H9 (cell line): ENCODE results near the gene SLC24A2. TPM values are rescaled to one million over a fixed set of nuclear protein-coding genes. Genes with fewer than 3 reads are reported as not detected.

ENCODE experiments used
- DNase-seq: peaks from one replicate; pipeline ENCODE4 v3.0.0-alpha.2; 2017
- H2AFZ ChIP-seq: one replicate; pipeline ENCODE4 v1.6.1; 2013; ENCODE audit warnings: mild to moderate bottlenecking, low read length, control low read depth, moderate library complexity
- H2AK5ac ChIP-seq: 2 replicates; pipeline ENCODE4 v1.6.1; 2013; ENCODE audit warnings: low read length, control low read depth, mixed read lengths; ENCODE audit not compliant: insufficient read length
- H2BK120ac ChIP-seq: one replicate; pipeline ENCODE4 v1.6.1; 2013; ENCODE audit warnings: low read depth, mild to moderate bottlenecking, low read length, control low read depth, inconsistent platforms; ENCODE audit not compliant: poor library complexity, severe bottlenecking
- H2BK12ac ChIP-seq: 2 replicates; pipeline ENCODE4 v1.6.1; 2013; ENCODE audit warnings: low read length, control low read depth, mixed read lengths, low read depth; ENCODE audit not compliant: insufficient read length
- H2BK15ac ChIP-seq: 2 replicates; pipeline ENCODE4 v1.6.1; 2013; ENCODE audit warnings: low read depth, low read length, control low read depth
- H2BK20ac ChIP-seq: one replicate; pipeline ENCODE4 v1.6.1; 2013; ENCODE audit warnings: low read depth, mild to moderate bottlenecking, low read length, control low read depth, inconsistent platforms; ENCODE audit not compliant: poor library complexity, severe bottlenecking
- H2BK5ac ChIP-seq: 2 replicates; pipeline ENCODE4 v1.6.1; 2013; ENCODE audit warnings: low read length, control low read depth, mixed read lengths; ENCODE audit not compliant: insufficient read length
- H3K14ac ChIP-seq: 2 replicates; pipeline ENCODE4 v1.6.1; 2013; ENCODE audit warnings: low read length, control low read depth; ENCODE audit not compliant: insufficient read depth
- H3K18ac ChIP-seq: 2 replicates; pipeline ENCODE4 v1.6.1; 2013; ENCODE audit warnings: low read depth, mild to moderate bottlenecking, mixed read lengths, low read length, control low read depth; ENCODE audit not compliant: insufficient read length
- H3K23ac ChIP-seq: 2 replicates; pipeline ENCODE4 v1.6.1; 2013; ENCODE audit warnings: low read length, control low read depth, mixed read lengths, low read depth; ENCODE audit not compliant: insufficient read length
- H3K23me2 ChIP-seq: 2 replicates; pipeline ENCODE4 v1.6.1; 2013; ENCODE audit warnings: low read depth, mild to moderate bottlenecking, mixed read lengths, low read length, control low read depth; ENCODE audit not compliant: insufficient read length, poor library complexity, severe bottlenecking
- H3K27ac ChIP-seq: 2 replicates; pipeline ENCODE4 v1.5.1; 2013; ENCODE audit warnings: low read length, control low read depth, mixed read lengths, low read depth; ENCODE audit not compliant: insufficient read length
- H3K27me3 ChIP-seq: 2 replicates; pipeline ENCODE4 v1.6.1; 2013; ENCODE audit warnings: low read length, control low read depth, inconsistent platforms; ENCODE audit not compliant: insufficient read depth
- H3K4ac ChIP-seq: 2 replicates; pipeline ENCODE4 v1.6.1; 2013; ENCODE audit warnings: low read depth, mild to moderate bottlenecking, control low read depth, inconsistent platforms, low read length, moderate library complexity
- H3K4me1 ChIP-seq: 2 replicates; pipeline ENCODE4 v1.6.1; 2013; ENCODE audit warnings: low read length, control low read depth, inconsistent platforms; ENCODE audit not compliant: insufficient read depth
- H3K4me2 ChIP-seq: 2 replicates; pipeline ENCODE4 v1.6.1; 2013; ENCODE audit warnings: low read length, control low read depth, mixed read lengths; ENCODE audit not compliant: insufficient read length, insufficient read depth
- H3K56ac ChIP-seq: 2 replicates; pipeline ENCODE4 v1.6.1; 2013; ENCODE audit warnings: low read depth, mild to moderate bottlenecking, mixed read lengths, low read length, control low read depth; ENCODE audit not compliant: insufficient read length
- H3K79me1 ChIP-seq: 2 replicates; pipeline ENCODE4 v1.6.1; 2013; ENCODE audit warnings: low read depth, mild to moderate bottlenecking, moderate library complexity, low read length, control low read depth, inconsistent platforms; ENCODE audit not compliant: insufficient read depth, poor library complexity, severe bottlenecking
- H3K79me2 ChIP-seq: 2 replicates; pipeline ENCODE4 v1.6.1; 2013; ENCODE audit warnings: low read length, control low read depth, inconsistent platforms; ENCODE audit not compliant: insufficient read depth
- H3K9ac ChIP-seq: 2 replicates; pipeline ENCODE4 v1.6.1; 2013; ENCODE audit warnings: low read length, control low read depth, mixed read lengths; ENCODE audit not compliant: insufficient read length; ENCODE audit errors: extremely low read depth
- H3K9me3 ChIP-seq: one replicate; pipeline ENCODE4 v1.6.1; 2013; ENCODE audit warnings: low read depth, low read length, inconsistent platforms; ENCODE audit not compliant: control insufficient read depth
- H3T11ph ChIP-seq: one replicate; pipeline ENCODE4 v1.6.1; 2013; ENCODE audit warnings: mild to moderate bottlenecking, low read length, control low read depth, inconsistent platforms
- H4K20me1 ChIP-seq: one replicate; pipeline ENCODE4 v1.6.1; 2013; ENCODE audit not compliant: control insufficient read depth, insufficient read length, insufficient read depth
- H4K5ac ChIP-seq: 2 replicates; pipeline ENCODE4 v1.6.1; 2013; ENCODE audit warnings: low read depth, mild to moderate bottlenecking, mixed read lengths, low read length, control low read depth; ENCODE audit not compliant: insufficient read length
- H4K8ac ChIP-seq: replicated peaks from 2 replicates; pipeline ENCODE4 v1.6.1; 2013; ENCODE audit warnings: low read length, control low read depth, mixed read lengths, low read depth; ENCODE audit not compliant: insufficient read length
- H4K91ac ChIP-seq: 2 replicates; pipeline ENCODE4 v1.6.1; 2013; ENCODE audit warnings: low read depth, mild to moderate bottlenecking, moderate library complexity, mixed read lengths, low read length, control low read depth; ENCODE audit not compliant: insufficient read length
- H3K27ac Mint-ChIP-seq, 3 experiments: 2 replicates in 2 of 3; 3 replicates in 1 of 3; pipeline ENCODE4 v1.8.0; 2020 to 2021; ENCODE audit warnings: mixed read lengths in 3 of 3, mild to moderate bottlenecking in 1 of 3, moderate library complexity in 1 of 3
- H3K27me3 Mint-ChIP-seq: 2 replicates; pipeline ENCODE4 v1.8.0; 2021; ENCODE audit warnings: low read depth, mild to moderate bottlenecking, moderate library complexity, mixed read lengths
- H3K36me3 Mint-ChIP-seq, 3 experiments: 2 replicates in 2 of 3; 3 replicates in 1 of 3; pipeline ENCODE4 v1.8.0; 2020 to 2021; ENCODE audit warnings: low read depth in 3 of 3, mixed read lengths in 3 of 3; ENCODE audit not compliant: insufficient read depth in 1 of 3
- H3K4me1 Mint-ChIP-seq, 2 experiments: 2 replicates each; pipeline ENCODE4 v1.8.0; 2020; ENCODE audit warnings: mixed read lengths in 2 of 2
- H3K4me3 Mint-ChIP-seq, 2 experiments: 2 replicates in 1 of 2; 3 replicates in 1 of 2; pipeline ENCODE4 v1.8.0; 2020 to 2021; ENCODE audit warnings: mild to moderate bottlenecking in 2 of 2, mixed read lengths in 2 of 2, moderate library complexity in 1 of 2
- H3K9me3 Mint-ChIP-seq, 2 experiments: 2 replicates in 1 of 2; 3 replicates in 1 of 2; pipeline ENCODE4 v1.8.0; 2020; ENCODE audit warnings: mild to moderate bottlenecking in 2 of 2, mixed read lengths in 2 of 2, moderate library complexity in 1 of 2
- WGBS: extraction: QIAGEN DNeasy Blood & Tissue Kit; methylation state at CpG from one replicate; pipeline ENCODE4 v1.1.7; 2013; ENCODE audit warnings: missing lambda C conversion rate, low lambda C conversion rate, mixed read lengths; ENCODE audit not compliant: insufficient read length; ENCODE audit errors: extremely low coverage; 5-methylcytosine and 5-hydroxymethylcytosine counted together
- total RNA-seq: library from RNA; stranded (reverse); gene quantifications from 2 replicates; pipeline ENCODE4 v1.2.1, GENCODE V29; 2021
- TF ChIP-seq, protein P1 (sequence below): fragments of 200-600 bp; sonication (generic); conservative IDR thresholded peaks from 3 replicates; pipeline ENCODE4 v1.8.0; 2021; ENCODE audit warnings: antibody characterized with exemption, mild to moderate bottlenecking

The SLC24A2 gene
- total RNA-seq, 1 experiment from 2014 or later, result 6.2 TPM

DNA sequence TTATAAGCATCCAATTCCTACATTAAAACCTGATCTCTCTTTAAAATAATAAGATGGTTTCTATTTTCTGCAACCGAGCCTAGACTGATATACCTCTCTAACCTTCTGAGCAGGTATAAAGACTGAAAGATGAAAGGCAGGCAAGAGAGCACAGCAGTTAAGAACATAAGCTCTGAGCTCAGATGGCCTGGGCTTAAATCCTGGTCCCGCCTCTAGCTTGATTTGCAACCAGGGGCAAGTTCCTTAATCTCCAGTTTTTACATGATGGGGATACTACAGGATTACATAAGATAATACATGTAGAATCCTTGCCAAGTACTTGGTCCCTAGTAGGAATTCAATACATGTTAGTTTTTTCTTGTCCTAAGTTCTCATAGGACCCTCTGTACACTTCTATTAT, 33.9 kb downstream of the SLC24A2 start:
- no peaks in the 10 kb centered on the region for H3K4me1 ChIP-seq
- H3K27me3 ChIP-seq, result no peaks in the 10 kb centered on the region
- Mint-ChIP-seq H3K4me1 (peaks cover 20 to 21% of the 10 kb centered on the region in 2 experiments), H3K36me3 (no peaks in the 10 kb centered on the region; a peak in 2 of 7 replicates), H3K4me3 (no peak overlapping the region), H3K27me3 (no peaks in the 10 kb centered on the region; the same call in 1 of the 2 replicates), H3K27ac (no peak overlapping the region), H3K9me3 (no peaks in the 10 kb centered on the region)
- H4K91ac ChIP-seq, result no peak overlapping the region
- no peak overlapping the region for H3K23ac ChIP-seq
- no peak overlapping the region for H4K5ac ChIP-seq
- H3K4ac ChIP-seq, result no peak overlapping the region
- H3T11ph ChIP-seq, result no peak overlapping the region
- TF ChIP-seq, protein P1, sequence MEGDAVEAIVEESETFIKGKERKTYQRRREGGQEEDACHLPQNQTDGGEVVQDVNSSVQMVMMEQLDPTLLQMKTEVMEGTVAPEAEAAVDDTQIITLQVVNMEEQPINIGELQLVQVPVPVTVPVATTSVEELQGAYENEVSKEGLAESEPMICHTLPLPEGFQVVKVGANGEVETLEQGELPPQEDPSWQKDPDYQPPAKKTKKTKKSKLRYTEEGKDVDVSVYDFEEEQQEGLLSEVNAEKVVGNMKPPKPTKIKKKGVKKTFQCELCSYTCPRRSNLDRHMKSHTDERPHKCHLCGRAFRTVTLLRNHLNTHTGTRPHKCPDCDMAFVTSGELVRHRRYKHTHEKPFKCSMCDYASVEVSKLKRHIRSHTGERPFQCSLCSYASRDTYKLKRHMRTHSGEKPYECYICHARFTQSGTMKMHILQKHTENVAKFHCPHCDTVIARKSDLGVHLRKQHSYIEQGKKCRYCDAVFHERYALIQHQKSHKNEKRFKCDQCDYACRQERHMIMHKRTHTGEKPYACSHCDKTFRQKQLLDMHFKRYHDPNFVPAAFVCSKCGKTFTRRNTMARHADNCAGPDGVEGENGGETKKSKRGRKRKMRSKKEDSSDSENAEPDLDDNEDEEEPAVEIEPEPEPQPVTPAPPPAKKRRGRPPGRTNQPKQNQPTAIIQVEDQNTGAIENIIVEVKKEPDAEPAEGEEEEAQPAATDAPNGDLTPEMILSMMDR, result no peak
- H3K4me2 ChIP-seq, result no peak overlapping the region
- H2AK5ac ChIP-seq, result no peak overlapping the region
- no peak overlapping the region for H3K56ac ChIP-seq
- no peaks in the 10 kb centered on the region for H3K9me3 ChIP-seq
- no peaks in the 10 kb centered on the region for H4K20me1 ChIP-seq
- H3K14ac ChIP-seq, result no peak overlapping the region
- H3K9ac ChIP-seq, result no peak overlapping the region
- no peaks in the 10 kb centered on the region for H3K79me1 ChIP-seq
- H2BK12ac ChIP-seq, result no peak overlapping the region
- H2BK15ac ChIP-seq, result no peak overlapping the region
- H2AFZ ChIP-seq, result no peak overlapping the region
- DNase-seq, result no peak
- H3K23me2 ChIP-seq, result no peaks in the 10 kb centered on the region
- H3K27ac ChIP-seq, result no peak overlapping the region
- H2BK20ac ChIP-seq, result no peak overlapping the region
- H3K79me2 ChIP-seq, result no peaks in the 10 kb centered on the region
- no peak overlapping the region for H2BK5ac ChIP-seq
- no peak overlapping the region for H3K18ac ChIP-seq
- H2BK120ac ChIP-seq, result no peak overlapping the region
- WGBS, result no CpG with 5 or more reads among the region's 2 CpGs
- H4K8ac ChIP-seq, result no peak overlapping the region
